ENCODE results near the gene ARHGDIB.

DNA sequence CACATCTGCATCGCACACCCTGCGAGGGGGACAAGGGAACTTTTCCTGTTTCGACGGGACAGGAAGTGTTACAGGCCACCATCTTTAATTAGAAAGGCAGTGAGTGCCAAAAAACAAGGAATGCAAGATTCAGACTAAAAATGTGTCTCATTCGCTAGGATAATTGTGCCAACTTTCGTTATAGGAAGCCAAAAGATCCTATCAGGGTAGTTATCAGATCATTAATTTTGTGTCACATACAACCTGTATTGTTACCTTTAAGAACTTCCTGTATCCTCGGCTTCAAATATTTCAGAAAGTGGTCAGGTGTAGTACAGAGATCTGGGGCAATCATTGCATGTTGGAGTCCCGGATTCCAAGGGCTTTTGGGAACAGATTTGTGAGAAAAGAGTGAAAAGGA is 56.5 kb downstream of the ARHGDIB start:
- TF ChIP-seq, protein P1, sequence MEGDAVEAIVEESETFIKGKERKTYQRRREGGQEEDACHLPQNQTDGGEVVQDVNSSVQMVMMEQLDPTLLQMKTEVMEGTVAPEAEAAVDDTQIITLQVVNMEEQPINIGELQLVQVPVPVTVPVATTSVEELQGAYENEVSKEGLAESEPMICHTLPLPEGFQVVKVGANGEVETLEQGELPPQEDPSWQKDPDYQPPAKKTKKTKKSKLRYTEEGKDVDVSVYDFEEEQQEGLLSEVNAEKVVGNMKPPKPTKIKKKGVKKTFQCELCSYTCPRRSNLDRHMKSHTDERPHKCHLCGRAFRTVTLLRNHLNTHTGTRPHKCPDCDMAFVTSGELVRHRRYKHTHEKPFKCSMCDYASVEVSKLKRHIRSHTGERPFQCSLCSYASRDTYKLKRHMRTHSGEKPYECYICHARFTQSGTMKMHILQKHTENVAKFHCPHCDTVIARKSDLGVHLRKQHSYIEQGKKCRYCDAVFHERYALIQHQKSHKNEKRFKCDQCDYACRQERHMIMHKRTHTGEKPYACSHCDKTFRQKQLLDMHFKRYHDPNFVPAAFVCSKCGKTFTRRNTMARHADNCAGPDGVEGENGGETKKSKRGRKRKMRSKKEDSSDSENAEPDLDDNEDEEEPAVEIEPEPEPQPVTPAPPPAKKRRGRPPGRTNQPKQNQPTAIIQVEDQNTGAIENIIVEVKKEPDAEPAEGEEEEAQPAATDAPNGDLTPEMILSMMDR (CRISPR knock-in tag; IDR thresholded peaks at IDR 0.05) = no peak
- TF ChIP-seq, protein P2, sequence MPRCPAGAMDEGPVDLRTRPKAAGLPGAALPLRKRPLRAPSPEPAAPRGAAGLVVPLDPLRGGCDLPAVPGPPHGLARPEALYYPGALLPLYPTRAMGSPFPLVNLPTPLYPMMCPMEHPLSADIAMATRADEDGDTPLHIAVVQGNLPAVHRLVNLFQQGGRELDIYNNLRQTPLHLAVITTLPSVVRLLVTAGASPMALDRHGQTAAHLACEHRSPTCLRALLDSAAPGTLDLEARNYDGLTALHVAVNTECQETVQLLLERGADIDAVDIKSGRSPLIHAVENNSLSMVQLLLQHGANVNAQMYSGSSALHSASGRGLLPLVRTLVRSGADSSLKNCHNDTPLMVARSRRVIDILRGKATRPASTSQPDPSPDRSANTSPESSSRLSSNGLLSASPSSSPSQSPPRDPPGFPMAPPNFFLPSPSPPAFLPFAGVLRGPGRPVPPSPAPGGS (CRISPR knock-in tag; IDR thresholded peaks at IDR 0.05) = no peak
- TF ChIP-seq TOPORS (CRISPR knock-in tag; IDR thresholded peaks at IDR 0.05) (no peak), ZNF12 (CRISPR knock-in tag; IDR thresholded peaks at IDR 0.05) (no peak), MTA1 (CRISPR knock-in tag; IDR thresholded peaks at IDR 0.05; ENCODE audit: borderline replicate concordance) (no peak), SRF (IDR thresholded peaks at IDR 0.05; ENCODE audit: low read depth, low read length) (no peak), MAZ (IDR thresholded peaks at IDR 0.05; ENCODE audit: borderline replicate concordance, low read depth, low read length) (no peak), MAZ (CRISPR knock-in tag; IDR thresholded peaks at IDR 0.05; ENCODE audit: low read depth) (no peak), CCDC6 (CRISPR knock-in tag; IDR thresholded peaks at IDR 0.05) (no peak), STAG1 (CRISPR knock-in tag; IDR thresholded peaks at IDR 0.05) (no peak), POLR2A (IDR thresholded peaks at IDR 0.05; ENCODE audit: insufficient read depth in 1 of 2, low read depth in 2 of 2, low read length in 2 of 2) (no peak), TARDBP (CRISPR knock-in tag; IDR thresholded peaks at IDR 0.05) (no peak)
- TF ChIP-seq, protein P3, sequence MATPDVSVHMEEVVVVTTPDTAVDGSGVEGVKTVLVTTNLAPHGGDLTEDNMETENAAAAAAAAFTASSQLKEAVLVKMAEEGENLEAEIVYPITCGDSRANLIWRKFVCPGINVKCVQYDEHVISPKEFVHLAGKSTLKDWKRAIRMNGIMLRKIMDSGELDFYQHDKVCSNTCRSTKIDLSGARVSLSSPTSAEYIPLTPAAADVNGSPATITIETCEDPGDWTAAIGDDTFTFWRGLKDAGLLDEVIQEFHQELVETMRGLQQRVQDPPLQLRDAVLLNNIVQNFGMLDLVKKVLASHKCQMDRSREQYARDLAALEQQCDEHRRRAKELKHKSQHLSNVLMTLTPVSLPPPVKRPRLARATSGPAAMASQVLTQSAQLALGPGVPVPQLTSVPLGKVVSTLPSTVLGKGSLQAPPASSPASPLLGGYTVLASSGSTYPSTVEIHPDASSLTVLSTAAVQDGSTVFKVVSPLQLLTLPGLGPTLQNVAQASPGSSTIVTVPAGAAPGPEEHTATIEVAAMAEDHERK (CRISPR knock-in tag; IDR thresholded peaks at IDR 0.05; ENCODE audit: low read depth) = no peak
- TF ChIP-seq, protein P4, sequence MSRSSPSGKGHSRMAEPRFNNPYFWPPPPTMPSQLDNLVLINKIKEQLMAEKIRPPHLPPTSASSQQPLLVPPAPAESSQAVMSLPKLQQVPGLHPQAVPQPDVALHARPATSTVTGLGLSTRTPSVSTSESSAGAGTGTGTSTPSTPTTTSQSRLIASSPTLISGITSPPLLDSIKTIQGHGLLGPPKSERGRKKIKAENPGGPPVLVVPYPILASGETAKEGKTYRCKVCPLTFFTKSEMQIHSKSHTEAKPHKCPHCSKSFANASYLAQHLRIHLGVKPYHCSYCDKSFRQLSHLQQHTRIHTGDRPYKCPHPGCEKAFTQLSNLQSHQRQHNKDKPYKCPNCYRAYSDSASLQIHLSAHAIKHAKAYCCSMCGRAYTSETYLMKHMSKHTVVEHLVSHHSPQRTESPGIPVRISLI (CRISPR knock-in tag; IDR thresholded peaks at IDR 0.05; ENCODE audit: borderline replicate concordance) = no peak
- TF ChIP-seq, protein P5, sequence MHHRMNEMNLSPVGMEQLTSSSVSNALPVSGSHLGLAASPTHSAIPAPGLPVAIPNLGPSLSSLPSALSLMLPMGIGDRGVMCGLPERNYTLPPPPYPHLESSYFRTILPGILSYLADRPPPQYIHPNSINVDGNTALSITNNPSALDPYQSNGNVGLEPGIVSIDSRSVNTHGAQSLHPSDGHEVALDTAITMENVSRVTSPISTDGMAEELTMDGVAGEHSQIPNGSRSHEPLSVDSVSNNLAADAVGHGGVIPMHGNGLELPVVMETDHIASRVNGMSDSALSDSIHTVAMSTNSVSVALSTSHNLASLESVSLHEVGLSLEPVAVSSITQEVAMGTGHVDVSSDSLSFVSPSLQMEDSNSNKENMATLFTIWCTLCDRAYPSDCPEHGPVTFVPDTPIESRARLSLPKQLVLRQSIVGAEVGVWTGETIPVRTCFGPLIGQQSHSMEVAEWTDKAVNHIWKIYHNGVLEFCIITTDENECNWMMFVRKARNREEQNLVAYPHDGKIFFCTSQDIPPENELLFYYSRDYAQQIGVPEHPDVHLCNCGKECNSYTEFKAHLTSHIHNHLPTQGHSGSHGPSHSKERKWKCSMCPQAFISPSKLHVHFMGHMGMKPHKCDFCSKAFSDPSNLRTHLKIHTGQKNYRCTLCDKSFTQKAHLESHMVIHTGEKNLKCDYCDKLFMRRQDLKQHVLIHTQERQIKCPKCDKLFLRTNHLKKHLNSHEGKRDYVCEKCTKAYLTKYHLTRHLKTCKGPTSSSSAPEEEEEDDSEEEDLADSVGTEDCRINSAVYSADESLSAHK (CRISPR knock-in tag; IDR thresholded peaks at IDR 0.05; ENCODE audit: borderline replicate concordance) = no peak

Measured in HepG2 (cell line).